SIG-M5 treated with dmso at 0.1 percent for 504 hours (cell line): ENCODE results near the gene TAS2R41.

ENCODE experiments used
- DNase-seq: peaks from one replicate; lab custom pipeline; 2025; ENCODE audit not compliant: unreplicated experiment; lab: John Stamatoyannopoulos, UW

Gene TAS2R41

DNA sequence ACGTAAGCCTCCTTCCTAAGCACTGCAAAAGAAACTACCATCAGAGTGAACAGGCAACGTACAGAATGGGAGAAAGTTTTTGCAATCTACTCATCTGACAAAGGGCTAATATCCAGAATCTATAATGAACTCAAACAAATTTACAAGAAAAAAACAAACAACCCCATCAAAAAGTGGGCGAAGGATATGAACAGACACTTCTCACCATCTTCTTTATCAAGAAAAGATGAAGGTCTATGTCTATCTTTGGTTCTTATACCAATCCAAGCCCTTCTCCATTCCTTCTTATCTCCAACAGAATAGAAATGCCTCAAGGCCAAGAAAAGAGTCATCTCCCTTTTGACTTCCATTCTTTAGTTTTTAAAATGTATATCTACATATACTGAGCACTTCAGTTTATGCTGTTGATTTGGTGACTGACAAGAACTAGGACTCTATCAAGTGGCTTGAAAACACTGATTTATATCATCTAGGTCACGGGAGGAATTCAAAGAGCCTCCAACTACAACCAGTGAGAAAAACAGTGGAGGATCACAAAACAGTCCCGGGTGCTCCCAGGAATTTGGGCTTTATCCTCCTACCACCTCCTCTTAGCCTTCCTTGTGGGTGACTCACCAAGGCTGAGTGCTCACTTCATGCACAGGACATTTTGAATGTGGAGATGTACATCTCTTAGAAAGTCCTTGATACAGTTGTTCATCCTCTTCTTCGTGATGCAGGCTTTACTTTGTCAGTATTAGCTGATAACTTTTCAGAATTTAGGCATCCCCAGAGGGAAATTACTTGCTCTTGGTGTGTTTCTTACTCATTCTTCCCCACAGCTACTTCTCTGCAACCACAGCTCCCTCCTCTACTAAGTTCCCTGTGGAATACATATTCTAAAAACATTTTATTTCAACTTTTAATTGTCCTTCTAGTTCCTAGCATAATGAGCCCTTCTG lies 15.4 kb downstream of the TAS2R41 start:
- DNase-seq: no peak

- no peak for DNase-seq
Measured at GRCh38 chr7:143493751-143494150, 16.1 kb downstream of the TAS2R41 start.

DNA sequence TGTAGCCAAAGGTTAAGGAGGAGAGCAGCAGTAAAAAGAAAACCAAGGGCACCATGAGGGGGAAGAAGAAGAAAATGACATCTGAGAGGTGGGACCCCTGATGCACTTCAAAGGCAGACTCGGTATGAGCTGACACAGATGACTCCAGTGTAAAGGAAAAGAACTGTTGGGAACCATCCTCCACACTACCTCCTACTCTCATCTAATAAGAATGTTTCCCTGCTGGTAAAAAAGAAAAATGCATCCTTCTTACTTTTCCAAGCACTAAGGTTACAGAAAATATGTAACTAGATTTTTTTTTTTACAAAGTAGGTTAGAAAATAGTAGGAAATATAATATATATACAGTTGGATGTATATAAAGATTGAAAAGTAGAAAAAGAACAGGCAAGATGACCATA lies 16.9 kb downstream of the TAS2R41 start:
- no peak for DNase-seq

- no peak for DNase-seq
Measured at GRCh38 chr7:143495851-143496250, 18.2 kb downstream of the TAS2R41 start.

DNA sequence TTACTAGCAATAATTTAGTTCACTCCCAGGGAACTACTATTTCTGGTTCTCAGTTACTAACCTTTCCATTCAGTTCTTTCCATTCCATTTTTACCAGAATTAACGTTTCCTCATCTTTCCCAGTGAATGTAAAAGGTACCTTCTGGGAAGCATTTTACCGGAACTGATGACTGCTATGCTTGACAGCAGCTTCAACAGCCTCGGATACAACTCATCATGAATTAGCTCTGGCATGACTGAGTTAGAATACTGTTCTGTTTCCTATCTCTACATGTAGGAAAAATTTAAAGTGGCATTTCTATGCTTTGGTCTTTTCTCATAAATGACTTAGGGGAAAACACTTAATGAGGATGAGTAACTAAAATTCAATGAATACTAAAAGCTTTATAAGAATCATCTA lies 18.6 kb downstream of the TAS2R41 start:
- no peak for DNase-seq

GRCh38 chr7:143497008-143497795 lies 19.5 kb downstream of the TAS2R41 start:
- DNase-seq: no peak

DNA sequence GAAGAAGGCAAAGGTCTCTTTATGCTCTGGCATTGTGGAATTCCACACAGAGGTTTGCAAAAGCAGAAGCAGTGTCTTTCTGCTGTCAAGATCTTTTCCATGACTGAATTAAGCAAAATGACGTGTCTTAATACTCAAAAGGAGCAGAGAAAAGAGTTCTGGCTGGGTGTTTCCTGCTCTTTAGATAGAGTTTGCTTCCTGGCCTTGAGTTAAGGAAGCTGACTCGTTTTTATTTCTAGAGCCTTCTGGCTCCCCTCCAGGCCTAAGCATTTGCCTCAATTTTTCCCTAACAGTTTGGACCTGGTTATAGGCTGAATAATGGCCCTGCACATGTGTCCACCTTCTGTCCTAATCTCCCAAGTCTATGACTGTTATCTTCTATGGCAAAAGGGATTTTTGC lies 21.6 kb downstream of the TAS2R41 start:
- DNase-seq: no peak

- no peak for DNase-seq
Measured at GRCh38 chr7:143499743-143500348, 22.2 kb downstream of the TAS2R41 start.

DNA sequence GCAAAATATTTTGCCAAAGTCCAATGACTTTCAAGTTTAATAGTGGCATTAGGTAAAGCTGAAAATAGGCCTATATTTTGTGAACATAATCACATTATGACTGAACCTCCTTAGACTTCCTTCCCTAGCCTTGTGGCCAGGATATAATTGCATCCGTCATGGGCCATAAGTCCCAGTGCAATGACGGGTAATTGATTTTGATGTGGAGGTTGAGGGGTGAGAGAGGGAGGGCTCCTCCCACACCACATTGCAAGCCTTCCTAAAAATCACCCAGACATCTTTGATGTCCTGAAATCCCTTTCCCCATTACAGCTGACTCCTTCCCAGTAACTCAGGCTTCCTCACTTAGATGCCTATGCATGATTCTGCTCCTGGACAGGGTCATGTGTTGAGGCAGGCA lies 25.6 kb downstream of the TAS2R41 start:
- DNase-seq: no peak

- no peak for DNase-seq
Measured at GRCh38 chr7:143504215-143504936, 26.7 kb downstream of the TAS2R41 start.

DNA sequence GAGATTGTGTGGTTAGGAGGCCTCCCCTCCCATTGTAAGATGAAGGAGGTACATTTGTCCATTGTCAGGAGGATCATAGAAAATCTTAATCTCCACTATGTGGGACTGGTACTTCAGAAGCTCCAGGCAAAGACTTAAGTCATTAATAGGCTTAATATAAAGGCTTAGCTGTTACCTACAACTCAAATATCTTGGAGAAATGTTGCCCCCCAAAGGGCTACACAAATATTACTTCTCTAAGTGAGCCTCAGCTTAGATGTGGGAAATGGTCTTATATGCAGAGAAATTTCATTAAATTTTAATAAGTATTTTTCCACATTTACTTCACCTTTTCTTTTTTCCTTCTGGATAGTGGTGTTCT lies 27.2 kb downstream of the TAS2R41 start:
- DNase-seq: no peak

- no peak for DNase-seq
Measured at GRCh38 chr7:143505838-143506237, 28.2 kb downstream of the TAS2R41 start.

DNA sequence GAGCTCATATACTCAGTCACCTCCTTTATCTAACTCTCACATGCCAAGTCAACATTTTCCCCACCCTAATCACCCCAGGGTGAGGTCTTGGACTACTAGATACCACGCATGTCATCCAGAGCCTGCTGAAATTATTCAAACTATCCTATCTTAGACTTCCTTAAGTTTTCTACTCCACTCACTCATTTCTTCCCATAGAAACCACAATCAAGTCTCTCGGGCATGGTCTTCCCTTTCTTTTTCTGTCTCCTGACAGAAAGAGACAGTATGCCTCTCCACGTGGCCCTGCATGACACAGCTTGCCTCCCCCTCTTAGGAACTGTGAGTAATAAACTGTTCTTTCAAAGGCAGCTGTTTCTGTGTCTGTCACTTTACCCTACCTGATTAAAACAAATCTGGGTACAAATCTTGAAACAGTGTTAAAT lies 29.4 kb downstream of the TAS2R41 start:
- no peak for DNase-seq

DNA sequence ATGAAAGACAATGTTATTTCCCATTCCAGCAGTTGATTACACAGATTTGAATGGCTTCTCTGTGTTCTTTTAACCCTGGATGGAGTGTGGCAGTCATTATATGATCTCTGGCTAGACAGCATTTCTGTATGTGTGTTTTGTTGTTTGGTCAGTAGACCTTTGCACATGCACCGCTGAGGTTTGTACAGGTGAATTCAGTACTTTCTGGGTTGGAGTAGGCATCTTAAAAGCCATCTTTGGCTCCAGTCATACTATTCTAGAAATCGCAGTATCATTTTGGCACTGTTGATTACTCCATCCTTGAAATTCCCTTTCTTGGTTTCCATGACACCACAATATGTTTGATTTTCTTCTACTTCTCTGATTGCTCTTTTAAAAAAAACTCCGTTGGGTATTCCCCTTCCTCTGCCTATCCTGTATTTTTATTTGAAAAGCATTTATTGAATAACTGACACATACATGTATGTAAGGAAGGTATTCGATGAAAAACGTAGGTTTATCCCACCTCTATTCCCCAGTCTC lies 29.9 kb downstream of the TAS2R41 start:
- no peak for DNase-seq

- DNase-seq: no peak
Measured at GRCh38 chr7:143510854-143511592, 33.4 kb downstream of the TAS2R41 start.

DNA sequence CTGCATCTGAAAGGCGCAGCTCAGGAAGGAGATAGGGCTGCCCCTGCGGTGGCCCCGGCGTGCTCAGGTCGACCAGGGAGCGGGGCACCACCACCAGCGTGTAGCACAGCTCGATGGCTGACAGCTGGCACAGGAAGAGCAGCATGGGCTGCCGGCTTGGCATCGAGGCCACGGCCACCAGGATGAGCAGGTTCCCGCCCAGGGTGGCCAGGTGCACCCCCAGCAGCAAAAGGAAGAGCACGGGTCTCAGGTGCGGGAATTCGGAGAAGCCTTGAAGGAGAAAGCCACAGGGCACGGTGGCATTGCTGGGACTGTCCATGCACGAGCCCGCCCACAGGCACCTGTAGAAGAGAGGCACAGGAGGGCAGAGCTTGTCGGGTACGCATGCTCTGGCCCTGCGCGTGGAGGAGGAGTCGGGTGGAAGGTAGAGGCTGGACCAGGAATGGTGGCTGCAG lies 33.9 kb downstream of the TAS2R41 start:
- no peak for DNase-seq

DNA sequence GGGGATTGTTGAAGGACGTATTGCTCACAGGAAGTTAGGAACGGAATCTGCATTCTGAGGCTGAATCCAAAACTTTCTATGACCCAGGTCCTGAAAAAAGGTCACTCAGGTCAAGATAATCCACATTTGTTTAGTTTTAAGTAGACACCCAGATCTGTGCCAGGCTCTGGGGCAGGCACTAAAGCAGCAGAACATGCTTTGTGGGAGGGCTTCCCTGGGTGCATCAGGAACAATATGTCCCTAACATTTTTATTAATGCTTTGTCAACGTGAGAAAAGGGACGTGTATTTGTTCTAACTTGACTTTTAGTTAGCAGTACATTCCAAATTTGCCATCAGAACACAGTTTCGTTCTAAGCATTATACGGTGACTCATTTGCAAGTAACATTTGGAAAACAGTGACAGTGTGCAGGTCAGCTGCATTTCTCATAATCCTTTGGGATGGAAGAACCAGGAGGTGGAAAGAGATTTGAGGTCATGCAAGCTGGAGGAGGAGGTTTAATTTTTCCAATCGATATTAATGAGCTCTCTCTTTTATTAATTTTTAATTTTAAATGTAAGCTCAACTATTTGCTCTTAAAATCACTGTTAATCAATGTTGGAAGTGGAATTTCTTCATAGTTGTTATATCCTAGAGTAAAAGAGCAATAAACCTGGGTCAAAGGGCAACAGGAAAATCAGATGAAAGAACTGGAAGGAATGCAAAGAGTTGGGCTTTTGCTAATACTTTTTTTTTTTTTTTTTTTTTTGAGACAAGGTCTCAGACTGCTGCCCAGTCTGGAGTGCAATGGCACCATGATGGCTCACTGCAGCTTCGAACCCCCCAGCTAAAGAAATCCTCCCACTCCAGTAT lies 35.0 kb downstream of the TAS2R41 start:
- no peak for DNase-seq

GRCh38 chr7:143514487-143514886 lies 36.8 kb downstream of the TAS2R41 start:
- no peak for DNase-seq
